MCF 10A (cell line): ENCODE results near the gene MPRIP. TPM values are rescaled to one million over a fixed set of nuclear protein-coding genes. Genes with fewer than 3 reads are reported as not detected.
A peak's percentile ranks its signal among the peaks of the same experiment; 100 is the strongest.

Experiments
- BruUV-seq: library from RNA; stranded (reverse); fragments of 400-500 nt; replicated peaks from 2 replicates; lab custom pipeline; 2021; lab: Mats Ljungman, UMichigan
- CTCF ChIA-PET: fragments of 300-600 bp; sonication (Branson Sonifier 250); formaldehyde crosslinking; extraction: SDS; loops from one replicate; lab custom pipeline; 2021; ENCODE audit warnings: antibody characterized with exemption, inconsistent platforms; lab: Yijun Ruan, JAX
- POLR2A ChIA-PET: fragments of 300-600, 350-650 bp; sonication (Branson Sonifier 250); formaldehyde crosslinking; extraction: SDS; loops from one replicate; lab custom pipeline; 2020; ENCODE audit warnings: antibody characterized with exemption, inconsistent platforms; lab: Yijun Ruan, JAX
- DNase-seq: peaks from one replicate; pipeline ENCODE4 v3.0.0-alpha.2; 2018; ENCODE audit not compliant: unreplicated experiment
- H3K27ac Mint-ChIP-seq: one replicate; pipeline ENCODE4 v1.8.0; 2022; ENCODE audit warnings: mild to moderate bottlenecking, low read depth, mixed read lengths; ENCODE audit not compliant: unreplicated experiment
- H3K27me3 Mint-ChIP-seq: one replicate; pipeline ENCODE4 v1.8.0; 2022; ENCODE audit warnings: mixed read lengths; ENCODE audit not compliant: insufficient read depth, unreplicated experiment
- H3K36me3 Mint-ChIP-seq: one replicate; pipeline ENCODE4 v1.8.0; 2022; ENCODE audit warnings: mild to moderate bottlenecking, moderate library complexity, mixed read lengths; ENCODE audit not compliant: insufficient read depth, unreplicated experiment
- H3K4me1 Mint-ChIP-seq: one replicate; pipeline ENCODE4 v1.8.0; 2022; ENCODE audit warnings: mixed read lengths; ENCODE audit not compliant: insufficient read depth, unreplicated experiment
- H3K4me3 Mint-ChIP-seq: one replicate; pipeline ENCODE4 v1.8.0; 2022; ENCODE audit warnings: mild to moderate bottlenecking, moderate library complexity, mixed read lengths; ENCODE audit not compliant: unreplicated experiment
- H3K9me3 Mint-ChIP-seq: one replicate; pipeline ENCODE4 v1.8.0; 2022; ENCODE audit warnings: mixed read lengths; ENCODE audit not compliant: unreplicated experiment
- CTCF ChIP-seq: fragments of 200-600 bp; IDR thresholded peaks from one replicate; pipeline ENCODE4 v1.8.0; 2022; ENCODE audit warnings: antibody characterized with exemption, mild to moderate bottlenecking; ENCODE audit not compliant: unreplicated experiment
- intact Hi-C: fragments of 100-400 bp; cut with micrococcal nuclease; formaldehyde crosslinking; loops from 2 replicates; pipeline ENCODE4 v1.14.1; 2022
- total RNA-seq: library from RNA; stranded (reverse); gene quantifications from 2 replicates; pipeline ENCODE4 v1.2.3, GENCODE V29; 2022

Gene MPRIP
- total RNA-seq, 1 experiment from 2014 or later = 230 TPM

DNA sequence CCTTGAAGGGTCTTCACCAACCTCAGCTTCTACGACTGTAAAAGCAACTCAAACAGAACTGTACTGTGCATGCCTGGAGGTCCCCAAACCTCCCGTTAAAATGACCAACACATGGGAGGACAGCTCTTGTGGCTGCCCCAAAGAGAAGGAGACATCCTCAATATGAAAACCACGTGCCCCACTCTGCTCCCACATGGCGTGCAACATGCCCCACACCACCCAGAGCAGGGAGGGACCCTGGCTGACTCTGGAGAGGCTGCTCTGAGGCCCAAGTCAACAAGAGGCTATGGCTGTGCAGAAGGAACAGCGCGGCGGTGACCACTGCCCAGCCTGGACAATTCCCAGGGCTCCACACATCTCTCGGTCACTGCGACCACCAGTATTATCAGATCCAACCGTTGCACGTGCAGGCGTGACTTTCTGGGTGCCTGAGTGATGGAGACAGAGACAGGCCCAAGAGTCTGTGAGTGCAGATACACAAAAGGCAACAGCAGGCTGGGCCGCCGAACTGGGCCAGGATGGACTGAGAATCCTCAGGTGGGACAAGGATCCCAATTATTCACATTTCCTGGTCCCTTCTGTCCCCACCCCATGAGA is 162.5 kb downstream of the MPRIP start:
- Mint-ChIP-seq H3K27me3 (no peaks in the 10 kb centered on the region), H3K27ac (peak overlapping the region; percentile 73), H3K36me3 (peaks cover 37% of the 10 kb centered on the region), H3K4me1 (peaks cover 19% of the 10 kb centered on the region), H3K4me3 (peak overlapping the region; percentile 78), H3K9me3 (no peaks in the 10 kb centered on the region)
- ChIA-PET CTCF (no interaction called here), POLR2A (interaction anchor here (0.6 to 3.4 kb wide), 9 partner anchors 14 to 177 kb away, joined by 3 to 12 read pairs (median 3); partner anchors contain the start of genes COPS3 and FLCN)
- BruUV-seq = no TSS peak
- intact Hi-C loops = loop anchor here (1.0 kb wide), 1 partner anchor 52 kb away; no protein-coding TSS in a partner anchor
- DNase-seq = no peak
- no peak for TF ChIP-seq CTCF

- Mint-ChIP-seq H3K4me1 (peaks cover 19% of the 10 kb centered on the region), H3K27ac (peak overlapping the region; percentile 61), H3K9me3 (no peaks in the 10 kb centered on the region), H3K36me3 (peaks cover 37% of the 10 kb centered on the region), H3K4me3 (peak overlapping the region; percentile 78), H3K27me3 (no peaks in the 10 kb centered on the region)
- CTCF ChIA-PET = interaction anchor here (0.6 to 0.7 kb wide), 2 partner anchors 177 to 178 kb away, joined by 4 to 5 read pairs; no protein-coding TSS in a partner anchor
- TF ChIP-seq CTCF = no peak
- intact Hi-C loops = no loop called here
- DNase-seq = peak; percentile 65
- BruUV-seq = TSS peak; percentile 24
- POLR2A ChIA-PET = interaction anchor here (0.6 to 3.4 kb wide), 10 partner anchors 13 to 178 kb away, joined by 3 to 12 read pairs (median 3); partner anchors contain the start of genes COPS3 and FLCN
These were observed 163.3 kb downstream of the MPRIP start for GRCh38 chr17:17205368-17206123.

- no TSS peak for BruUV-seq
- CTCF ChIA-PET = interaction anchor here (0.7 kb wide), 2 partner anchors 9 to 179 kb away, joined by 3 to 4 read pairs; no protein-coding TSS in a partner anchor
- Mint-ChIP-seq H3K36me3 (peaks cover 40% of the 10 kb centered on the region), H3K9me3 (no peaks in the 10 kb centered on the region), H3K4me3 (peak within 1 kb of the TSS; percentile 78), H3K27ac (peak within 1 kb of the TSS; percentile 67), H3K27me3 (no peaks in the 10 kb centered on the region), H3K4me1 (peaks cover 19% of the 10 kb centered on the region)
- peak; percentile 73 for DNase-seq
- intact Hi-C loops = no loop called here
- POLR2A ChIA-PET = interaction anchor here (0.7 to 3.4 kb wide), 7 partner anchors 17 to 197 kb away, joined by 3 to 12 read pairs (median 3); partner anchors contain the start of genes COPS3 and FLCN
- no peak for TF ChIP-seq CTCF
These were observed 164.1 kb downstream of the MPRIP start, which contains the start of gene PLD6 for GRCh38 chr17:17206124-17206912. Gene PLD6, minus strand, starts transcription at chr17:17206333. Its CDS starts 47 bp downstream, at chr17:17206286.
